ENCODE measurements around the gene ZNF628.

ZNF628 gene

DNA sequence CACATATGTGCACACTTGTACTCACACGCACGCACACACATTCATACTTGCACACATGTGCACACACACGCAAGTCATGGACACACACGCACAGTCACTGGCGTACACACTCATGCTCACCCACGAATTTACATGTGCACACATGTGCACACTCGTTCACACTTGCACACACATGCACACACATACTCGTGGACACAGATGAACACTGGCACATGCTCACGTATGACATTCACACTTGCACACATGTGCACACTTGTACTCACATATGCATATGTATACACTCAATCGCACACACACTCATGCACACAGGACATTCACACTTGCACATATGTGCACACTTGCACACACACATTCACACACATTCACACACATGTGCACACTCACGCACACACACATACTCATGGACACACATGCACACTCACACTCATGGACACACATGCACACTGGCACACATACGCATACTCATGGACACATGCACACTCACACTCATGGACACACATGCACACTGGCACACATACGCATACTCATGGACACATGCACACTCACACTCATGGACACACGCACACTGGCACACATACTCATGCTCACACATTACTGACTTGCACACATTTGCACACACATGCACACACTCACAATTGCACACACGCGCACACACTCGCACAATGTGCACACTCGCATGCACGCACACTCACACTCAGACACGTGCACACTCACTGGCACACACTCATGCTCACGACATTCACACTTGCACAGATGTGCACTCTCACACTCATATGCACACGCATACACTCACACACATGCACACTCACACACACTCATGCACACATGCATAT, 51.0 kb downstream of the ZNF628 start:
- in situ Hi-C loops (cut with MboI; ENCODE audit: low sequenced_read_pairs) = no loop called here

DNA sequence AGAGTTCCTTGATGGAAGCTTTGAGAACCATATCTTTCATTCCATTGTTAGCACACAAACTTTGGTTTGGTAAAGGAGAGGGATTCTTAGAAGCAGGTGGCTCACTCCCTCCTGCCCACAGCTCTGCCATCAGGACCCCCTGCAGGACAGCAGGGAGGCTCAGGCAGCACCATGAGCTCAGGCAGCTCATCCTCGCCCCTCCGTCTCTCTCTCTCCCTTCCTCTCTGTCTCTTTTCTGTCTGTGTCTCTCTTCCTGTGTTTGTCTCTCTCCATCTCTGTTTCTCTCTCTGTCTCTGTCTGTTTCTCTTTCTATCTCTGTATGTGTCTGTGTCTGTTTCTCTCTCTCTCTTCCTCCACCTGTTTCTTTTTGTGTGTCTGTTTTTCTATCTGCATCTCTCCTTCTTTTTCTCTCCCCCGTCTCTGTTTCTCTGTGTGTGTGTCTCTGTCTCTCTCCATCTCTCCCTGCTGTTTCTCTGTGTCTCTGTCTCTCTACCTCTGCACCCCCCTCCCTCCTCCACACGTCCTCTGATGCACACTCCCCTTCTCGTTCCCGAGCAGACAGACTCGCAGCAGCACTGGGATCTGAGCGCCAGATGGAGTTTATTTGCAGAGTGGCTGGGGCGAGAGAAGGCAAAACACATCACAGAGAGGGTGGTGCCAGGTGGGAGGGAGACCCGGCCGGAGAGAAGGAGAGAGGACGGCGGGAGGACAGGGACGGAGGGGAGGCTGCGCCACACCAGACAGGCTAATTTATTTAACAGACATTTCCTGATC, 51.8 kb downstream of the ZNF628 start:
- in situ Hi-C loops (cut with MboI; ENCODE audit: low sequenced_read_pairs) = no loop called here

DNA sequence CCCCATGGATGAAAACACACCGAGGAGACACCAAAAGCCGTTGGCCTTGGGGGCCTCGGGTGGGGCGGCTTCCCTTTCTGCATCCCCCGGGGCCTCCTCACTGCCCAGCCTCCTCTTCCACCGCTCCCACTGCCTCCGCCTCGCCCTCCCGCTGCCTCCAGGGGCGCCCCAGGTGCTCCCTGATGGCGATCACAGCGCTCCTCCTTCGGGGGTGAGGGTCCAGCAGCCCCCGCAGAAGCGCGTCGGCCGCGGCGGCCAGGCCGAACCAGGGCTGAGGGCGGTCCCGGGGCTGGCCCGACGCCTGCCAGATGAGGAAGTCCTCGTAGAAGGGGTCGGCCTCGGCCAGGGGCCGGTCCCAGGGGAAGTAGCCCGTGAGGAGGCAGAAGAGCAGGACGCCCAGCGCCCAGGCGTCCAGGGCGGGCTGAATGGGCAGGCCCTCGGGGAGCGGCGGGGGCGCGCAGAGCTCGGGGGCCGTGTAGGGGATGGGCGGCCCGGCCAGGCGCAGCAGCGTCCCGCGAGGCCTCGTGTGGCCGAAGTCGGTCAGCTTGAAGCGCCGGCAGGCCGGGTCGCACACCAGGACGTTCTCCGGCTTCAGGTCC, 53.3 kb downstream of the ZNF628 start:
- in situ Hi-C loops (cut with MboI; ENCODE audit: low sequenced_read_pairs) = no loop called here

DNA sequence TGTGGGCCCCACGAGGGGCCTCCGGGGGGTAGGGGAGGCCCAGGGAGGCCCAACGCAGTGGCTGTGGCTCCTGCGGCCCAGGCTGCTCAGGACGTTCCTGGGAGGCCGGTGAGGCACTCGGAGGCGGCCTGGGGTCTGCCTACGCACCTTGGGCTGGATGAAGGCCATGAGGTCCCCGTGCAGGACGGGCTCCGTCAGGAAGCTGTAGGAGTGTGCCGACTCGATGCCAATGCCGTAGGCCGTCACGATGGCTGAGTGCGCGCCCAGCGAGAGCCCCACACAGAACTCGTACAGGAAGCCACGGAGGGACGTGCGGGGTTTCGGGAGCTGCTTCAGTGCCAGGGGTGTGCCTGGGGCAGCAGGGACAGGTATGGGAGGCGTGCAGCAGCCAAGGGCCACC, 54.6 kb downstream of the ZNF628 start:
- in situ Hi-C loops (cut with MboI; ENCODE audit: low sequenced_read_pairs) = no loop called here
